Karpas-422 (cell line): ENCODE measurements around the gene AFAP1L1. TPM values are rescaled to one million over a fixed set of nuclear protein-coding genes. Genes with fewer than 3 reads are reported as not detected.

ENCODE experiments used
- DNase-seq: peaks from one replicate; pipeline ENCODE4 v3.0.0-alpha.2; 2015
- H2AFZ ChIP-seq: fragments of 200-600 bp; sonication (generic); 2 replicates; pipeline ENCODE4 v1.6.1; 2014; ENCODE audit warnings: antibody characterized with exemption, low read length, mixed read lengths
- H3K27ac ChIP-seq: fragments of 200-600 bp; sonication (generic); 2 replicates; pipeline ENCODE4 v1.5.1; 2014; ENCODE audit warnings: mild to moderate bottlenecking, low read length, moderate library complexity
- H3K27me3 ChIP-seq: fragments of 200-600 bp; sonication (generic); 2 replicates; pipeline ENCODE4 v1.6.1; 2014; ENCODE audit warnings: low read length, mixed read lengths
- H3K36me3 ChIP-seq: fragments of 200-600 bp; sonication (generic); 2 replicates; pipeline ENCODE4 v1.6.1; 2014; ENCODE audit warnings: low read length, mixed read lengths; ENCODE audit not compliant: insufficient read depth
- H3K4me1 ChIP-seq: fragments of 200-600 bp; sonication (generic); 2 replicates; pipeline ENCODE4 v1.6.1; 2014; ENCODE audit warnings: mild to moderate bottlenecking, low read length, mixed read lengths
- H3K4me2 ChIP-seq: fragments of 200-600 bp; sonication (generic); 2 replicates; pipeline ENCODE4 v1.6.1; 2014; ENCODE audit warnings: low read length, low read depth, mild to moderate bottlenecking; ENCODE audit not compliant: poor library complexity, severe bottlenecking
- H3K4me3 ChIP-seq: fragments of 200-600 bp; sonication (generic); 2 replicates; pipeline ENCODE4 v1.5.1; 2014; ENCODE audit warnings: mild to moderate bottlenecking, antibody characterized with exemption, low read length, mixed read lengths
- H3K79me2 ChIP-seq: fragments of 200-600 bp; sonication (generic); 2 replicates; pipeline ENCODE4 v1.6.1; 2014; ENCODE audit warnings: mild to moderate bottlenecking, low read length, mixed read lengths
- H3K9ac ChIP-seq: fragments of 200-600 bp; sonication (generic); 2 replicates; pipeline ENCODE4 v1.6.0; 2014; ENCODE audit warnings: low read length
- H3K9me2 ChIP-seq: fragments of 200-600 bp; sonication (generic), shearing (Covaris generic); replicated peaks from 2 replicates; pipeline ENCODE4 v1.6.0; 2014; ENCODE audit warnings: mild to moderate bottlenecking, low read length, moderate library complexity; ENCODE audit not compliant: insufficient read depth
- H3K9me3 ChIP-seq: fragments of 300-700, 200-600 bp; sonication (generic); 2 replicates; pipeline ENCODE4 v1.6.1; 2014; ENCODE audit warnings: low read length, mixed read lengths
- H4K20me1 ChIP-seq: fragments of 200-600 bp; sonication (generic); 2 replicates; pipeline ENCODE4 v1.6.1; 2014; ENCODE audit warnings: mild to moderate bottlenecking, antibody characterized with exemption, low read length, low read depth; ENCODE audit not compliant: insufficient read depth
- total RNA-seq: library from RNA; depleted of rRNA; stranded (reverse); fragments of >200 nt; shearing (Covaris generic); gene quantifications from 2 replicates; pipeline ENCODE4 v1.2.3, GENCODE V29; 2014; ENCODE audit warnings: low replicate concordance

AFAP1L1 gene
- total RNA-seq, 1 experiment from 2014 or later = not detected

GRCh38 chr5:149298163-149298562, 26.5 kb downstream of the AFAP1L1 start:
- no peaks in the 10 kb centered on the region for H3K79me2 ChIP-seq
- H4K20me1 ChIP-seq = no peaks in the 10 kb centered on the region
- no peak for DNase-seq
- no peak overlapping the region for H3K4me3 ChIP-seq
- no peaks in the 10 kb centered on the region for H3K9me3 ChIP-seq
- H2AFZ ChIP-seq = no peak overlapping the region
- no peak overlapping the region for H3K27ac ChIP-seq
- no peaks in the 10 kb centered on the region for H3K27me3 ChIP-seq
- no peak overlapping the region for H3K4me2 ChIP-seq
- H3K9ac ChIP-seq = no peak overlapping the region
- peaks cover 60% of the 10 kb centered on the region for H3K4me1 ChIP-seq
- H3K36me3 ChIP-seq = no peaks in the 10 kb centered on the region
- no peaks in the 10 kb centered on the region for H3K9me2 ChIP-seq

DNA sequence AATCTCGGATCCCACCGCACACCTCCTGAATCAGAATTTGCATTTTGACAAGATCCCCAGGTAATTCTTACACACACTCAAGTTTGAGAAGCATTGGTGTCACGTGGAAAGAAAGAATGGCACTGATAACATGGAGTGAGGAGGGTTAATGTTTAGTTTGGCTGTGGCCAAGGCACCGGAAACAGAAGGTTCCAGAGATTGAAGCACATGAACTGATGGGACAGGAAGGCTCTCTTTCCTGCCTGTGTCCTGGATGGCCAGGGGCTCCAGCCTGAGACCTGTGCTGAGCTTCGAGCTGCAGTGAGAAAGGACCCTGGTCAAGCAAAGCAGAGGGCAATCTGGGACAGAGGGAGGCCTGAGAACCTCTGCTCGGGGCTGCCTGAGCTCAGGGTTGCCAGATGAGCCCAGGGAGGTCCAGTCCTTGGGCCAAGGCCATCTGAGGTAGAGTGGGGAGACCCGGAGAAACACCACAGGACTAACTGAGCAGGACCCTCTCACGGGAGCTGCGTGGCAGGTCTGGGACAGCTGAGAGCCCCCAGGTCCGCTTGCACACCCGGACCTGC, 27.3 kb downstream of the AFAP1L1 start:
- Histone ChIP-seq H2AFZ (no peak overlapping the region), H3K9me3 (no peaks in the 10 kb centered on the region), H3K36me3 (no peaks in the 10 kb centered on the region), H3K4me1 (peaks cover 52% of the 10 kb centered on the region), H3K27ac (no peak overlapping the region), H3K9ac (no peak overlapping the region), H3K4me2 (no peak overlapping the region), H3K4me3 (no peak overlapping the region), H3K27me3 (no peaks in the 10 kb centered on the region), H3K9me2 (no peaks in the 10 kb centered on the region), H4K20me1 (no peaks in the 10 kb centered on the region), H3K79me2 (no peaks in the 10 kb centered on the region)
- no peak for DNase-seq

GRCh38 chr5:149299451-149300054, 27.9 kb downstream of the AFAP1L1 start:
- no peak overlapping the region for H3K4me3 ChIP-seq
- H3K9ac ChIP-seq = no peak overlapping the region
- H3K4me1 ChIP-seq = peaks cover 46% of the 10 kb centered on the region
- H3K9me2 ChIP-seq = no peaks in the 10 kb centered on the region
- H3K9me3 ChIP-seq = no peaks in the 10 kb centered on the region
- H3K79me2 ChIP-seq = no peaks in the 10 kb centered on the region
- H3K27me3 ChIP-seq = no peaks in the 10 kb centered on the region
- no peak overlapping the region for H3K27ac ChIP-seq
- H3K36me3 ChIP-seq = no peaks in the 10 kb centered on the region
- DNase-seq = no peak
- H4K20me1 ChIP-seq = no peaks in the 10 kb centered on the region
- no peak overlapping the region for H2AFZ ChIP-seq
- no peak overlapping the region for H3K4me2 ChIP-seq

DNA sequence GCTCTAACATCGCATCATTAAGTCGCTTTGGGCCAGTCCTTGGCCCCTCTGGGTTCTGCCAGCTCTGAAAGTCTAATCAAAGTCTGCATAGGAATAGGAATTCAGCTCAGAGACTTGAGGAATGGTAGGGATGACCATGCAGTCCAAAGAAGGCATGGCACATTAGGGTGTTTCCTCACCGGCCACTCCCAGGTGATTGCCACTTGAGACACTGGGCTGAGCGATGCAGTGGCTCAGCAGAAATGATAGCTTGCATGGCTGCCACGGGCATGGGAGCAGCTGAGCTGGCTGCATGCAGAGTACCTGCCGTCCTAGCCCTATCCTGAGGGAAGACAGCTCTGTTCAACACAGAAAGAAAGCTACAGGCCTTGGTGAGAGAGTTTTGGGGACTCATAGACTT, 28.8 kb downstream of the AFAP1L1 start:
- H3K36me3 ChIP-seq = no peaks in the 10 kb centered on the region
- H4K20me1 ChIP-seq = no peaks in the 10 kb centered on the region
- no peak overlapping the region for H3K4me2 ChIP-seq
- H3K9ac ChIP-seq = no peak overlapping the region
- no peak overlapping the region for H3K27ac ChIP-seq
- H3K79me2 ChIP-seq = no peaks in the 10 kb centered on the region
- H2AFZ ChIP-seq = no peak overlapping the region
- no peaks in the 10 kb centered on the region for H3K9me3 ChIP-seq
- H3K4me3 ChIP-seq = no peak overlapping the region
- peaks cover 37% of the 10 kb centered on the region for H3K4me1 ChIP-seq
- DNase-seq = no peak
- H3K27me3 ChIP-seq = no peaks in the 10 kb centered on the region
- H3K9me2 ChIP-seq = no peaks in the 10 kb centered on the region

- Histone ChIP-seq H3K27ac (no peak overlapping the region), H3K9me2 (no peaks in the 10 kb centered on the region), H3K79me2 (no peaks in the 10 kb centered on the region), H4K20me1 (no peaks in the 10 kb centered on the region), H3K9me3 (no peaks in the 10 kb centered on the region), H3K9ac (no peak overlapping the region), H3K4me1 (peaks cover 29% of the 10 kb centered on the region), H3K27me3 (no peaks in the 10 kb centered on the region), H3K36me3 (no peaks in the 10 kb centered on the region), H3K4me2 (no peak overlapping the region), H3K4me3 (no peak overlapping the region), H2AFZ (no peak overlapping the region)
- no peak for DNase-seq
These were observed 29.5 kb downstream of the AFAP1L1 start for GRCh38 chr5:149301049-149301743.

DNA sequence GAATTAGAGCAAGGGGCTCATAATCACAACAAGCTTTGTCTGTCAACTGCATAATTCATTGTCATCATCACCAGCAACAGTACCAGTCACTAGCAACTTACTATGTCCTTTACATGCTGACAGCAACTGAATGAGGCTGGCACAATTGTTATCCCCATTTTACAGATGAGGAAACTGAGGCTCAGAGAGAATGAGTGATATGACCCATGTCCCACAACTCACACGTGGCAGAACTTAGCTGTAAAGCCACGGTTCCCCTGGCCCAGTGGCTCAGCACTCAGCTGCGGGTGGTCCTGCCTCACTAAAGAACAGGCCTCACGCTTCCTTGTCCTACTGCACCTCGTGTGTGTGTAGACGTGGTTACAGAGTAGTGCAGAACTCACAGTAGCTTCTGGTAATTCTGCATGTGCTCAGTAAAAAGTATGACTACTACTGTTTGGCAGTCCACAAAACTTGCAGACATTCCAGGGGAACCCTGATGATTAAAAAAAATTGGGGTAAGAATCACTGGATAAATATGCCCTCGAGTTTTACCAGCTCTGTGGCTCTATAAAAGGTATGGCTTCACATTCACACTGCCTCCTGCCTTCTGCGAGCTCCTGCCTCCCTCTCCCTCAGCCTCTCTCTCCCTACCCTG, 30.2 kb downstream of the AFAP1L1 start:
- H3K4me3 ChIP-seq = no peak overlapping the region
- H3K27me3 ChIP-seq = no peaks in the 10 kb centered on the region
- no peak overlapping the region for H3K27ac ChIP-seq
- H3K9ac ChIP-seq = no peak overlapping the region
- no peaks in the 10 kb centered on the region for H3K79me2 ChIP-seq
- no peak overlapping the region for H3K4me2 ChIP-seq
- no peak overlapping the region for H2AFZ ChIP-seq
- no peaks in the 10 kb centered on the region for H3K9me3 ChIP-seq
- no peaks in the 10 kb centered on the region for H3K9me2 ChIP-seq
- DNase-seq = no peak
- peaks cover 23% of the 10 kb centered on the region for H3K4me1 ChIP-seq
- no peaks in the 10 kb centered on the region for H4K20me1 ChIP-seq
- no peaks in the 10 kb centered on the region for H3K36me3 ChIP-seq

- no peaks in the 10 kb centered on the region for H3K79me2 ChIP-seq
- H3K9me3 ChIP-seq = no peaks in the 10 kb centered on the region
- H3K36me3 ChIP-seq = no peaks in the 10 kb centered on the region
- no peaks in the 10 kb centered on the region for H4K20me1 ChIP-seq
- H3K27ac ChIP-seq = no peak overlapping the region
- no peaks in the 10 kb centered on the region for H3K27me3 ChIP-seq
- H2AFZ ChIP-seq = no peak overlapping the region
- H3K9ac ChIP-seq = no peak overlapping the region
- no peak overlapping the region for H3K4me3 ChIP-seq
- H3K9me2 ChIP-seq = no peaks in the 10 kb centered on the region
- H3K4me2 ChIP-seq = no peak overlapping the region
- peaks cover 15% of the 10 kb centered on the region for H3K4me1 ChIP-seq
- DNase-seq = no peak
These were observed 31.0 kb downstream of the AFAP1L1 start for GRCh38 chr5:149302641-149303040.

DNA sequence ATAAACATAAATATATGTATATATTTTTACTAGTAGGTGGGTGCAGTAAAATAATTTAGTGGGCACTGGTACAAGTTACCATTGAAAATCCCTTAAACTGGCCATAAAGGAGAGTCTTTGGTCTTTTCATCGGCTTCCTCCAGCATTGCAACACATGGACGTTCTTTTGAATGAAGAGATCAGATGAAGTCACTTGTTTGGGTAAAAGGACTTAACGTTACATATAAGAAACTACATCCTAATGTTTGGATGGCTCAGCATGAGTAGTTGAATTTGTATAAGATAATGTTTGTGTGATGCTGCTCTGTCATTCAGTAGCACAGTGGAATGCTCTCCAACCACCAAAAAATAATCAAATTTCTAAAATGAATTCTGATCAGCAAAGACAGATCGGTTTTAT, 31.6 kb downstream of the AFAP1L1 start:
- Histone ChIP-seq H3K4me3 (no peak overlapping the region), H3K9ac (no peak overlapping the region), H3K27ac (no peak overlapping the region), H2AFZ (no peak overlapping the region), H3K27me3 (no peaks in the 10 kb centered on the region), H3K4me1 (peaks cover 10% of the 10 kb centered on the region), H4K20me1 (no peaks in the 10 kb centered on the region), H3K79me2 (no peaks in the 10 kb centered on the region), H3K4me2 (no peak overlapping the region), H3K9me3 (no peaks in the 10 kb centered on the region), H3K9me2 (no peaks in the 10 kb centered on the region), H3K36me3 (no peaks in the 10 kb centered on the region)
- no peak for DNase-seq
